Suppressor macrophage treated with lipopolysaccharide for 4 hours (primary cell): Measurements from ENCODE around the gene BRAF.
A peak's percentile ranks its signal among the peaks of the same experiment; 100 is the strongest.
"Not testable (repeated sequence)": the region's sequence is repeated elsewhere in the genome, so short reads cannot be mapped to it uniquely, and the experiment has no call there.

Source experiments
- DNase-seq: peaks from one replicate; pipeline ENCODE4 v3.0.0-alpha.2; 2020

BRAF gene

GRCh38 chr7:140924821-140925421 is at the start of gene BRAF:
TSS of gene BRAF (minus strand) at chr7:140924929. CDS start at chr7:140924703, 226 bp downstream.
- peak; percentile 95 for DNase-seq

GRCh38 chr7:140972876-140973829 is 48.4 kb upstream of the BRAF start:
- DNase-seq: no peak

GRCh38 chr7:140972344-140972743 is 47.6 kb upstream of the BRAF start:
- DNase-seq: no peak

GRCh38 chr7:140967438-140967837 is 42.7 kb upstream of the BRAF start:
- no peak for DNase-seq

- DNase-seq: no peak
Observed at GRCh38 chr7:140966561-140967233, 42.0 kb upstream of the BRAF start.

GRCh38 chr7:140961117-140961516 is 36.4 kb upstream of the BRAF start:
- DNase-seq: no peak

- not testable (repeated sequence) for DNase-seq
Observed at GRCh38 chr7:140956997-140957396, 32.3 kb upstream of the BRAF start.

GRCh38 chr7:140945940-140946339 is 21.2 kb upstream of the BRAF start:
- DNase-seq: no peak

GRCh38 chr7:140942242-140942641 is 17.5 kb upstream of the BRAF start:
- not testable (repeated sequence) for DNase-seq

GRCh38 chr7:140940898-140941297 is 16.2 kb upstream of the BRAF start:
- DNase-seq: no peak

- peak; percentile 33 for DNase-seq
Observed at GRCh38 chr7:140937702-140938264, 13.1 kb upstream of the BRAF start.

- DNase-seq: no peak
Observed at GRCh38 chr7:140928491-140929309, 4.0 kb upstream of the BRAF start.

- DNase-seq: not testable (repeated sequence)
Observed at GRCh38 chr7:140927945-140928344, 3.2 kb upstream of the BRAF start.

- DNase-seq: no peak
Observed at GRCh38 chr7:140927351-140927750, 2.6 kb upstream of the BRAF start.

GRCh38 chr7:140926021-140926817 is 1.5 kb upstream of the BRAF start:
- DNase-seq: peak; percentile 28

- DNase-seq: peak; percentile 69
Observed at GRCh38 chr7:140924019-140924820, 509 bp downstream of the BRAF start.

GRCh38 chr7:140923358-140924006 is 1.2 kb downstream of the BRAF start:
- no peak for DNase-seq

- DNase-seq: no peak
Observed at GRCh38 chr7:140922741-140923345, 1.9 kb downstream of the BRAF start.

- DNase-seq: no peak
Observed at GRCh38 chr7:140920745-140921144, 4.0 kb downstream of the BRAF start.

GRCh38 chr7:140918236-140918635 is 6.5 kb downstream of the BRAF start:
- no peak for DNase-seq
